Endothelial cell of umbilical vein (primary cell): ENCODE data around the gene ZNF280D. TPM values are rescaled to one million over a fixed set of nuclear protein-coding genes. Genes with fewer than 3 reads are reported as not detected.
"Not testable (repeated sequence)": the region's sequence is repeated elsewhere in the genome, so short reads cannot be mapped to it uniquely, and the experiment has no call there.

Experiments used
- BruUV-seq: library from RNA; stranded (reverse); fragments of 400-500 nt; replicated peaks from 2 replicates; lab custom pipeline; 2021; lab: Mats Ljungman, UMichigan
- CTCF ChIA-PET: fragments of 300-600, 350-600 bp; sonication (Branson Sonifier 250); formaldehyde crosslinking; loops from one replicate; lab custom pipeline; 2021; ENCODE audit warnings: antibody characterized with exemption, inconsistent platforms; lab: Charles Lee
- POLR2A ChIA-PET: fragments of 300-600, 350-600 bp; sonication (Branson Sonifier 250); formaldehyde crosslinking; loops from one replicate; lab custom pipeline; 2021; ENCODE audit warnings: antibody characterized with exemption, inconsistent platforms; lab: Charles Lee
- DNase-seq: peaks from one replicate; pipeline ENCODE4 v3.0.0-alpha.2; 2011; ENCODE audit warnings: low read depth, low spot score
- FAIRE-seq: peaks from 2 replicates; lab custom pipeline; 2011; peaks lifted over from hg19 to GRCh38; lab: Jason Lieb, UNC
- H2AFZ ChIP-seq: 2 replicates; pipeline ENCODE4 v1.6.0; 2012; ENCODE audit warnings: low read depth, low read length, control low read depth, inconsistent platforms
- H3K27ac ChIP-seq: 2 replicates; pipeline ENCODE4 v1.5.1; 2011; ENCODE audit warnings: low read depth, mild to moderate bottlenecking, control low read depth, low read length, moderate library complexity; ENCODE audit not compliant: insufficient read depth
- H3K27me3 ChIP-seq, 2 experiments: 2 replicates each; pipeline versions ENCODE4 v1.6.0 to v1.6.1; 2011; ENCODE audit warnings: low read length in 2 of 2, mixed read lengths in 1 of 2; ENCODE audit not compliant: control insufficient read depth in 2 of 2, insufficient read depth in 2 of 2
- H3K36me3 ChIP-seq, 2 experiments: 2 replicates in 1 of 2; 3 replicates in 1 of 2; pipeline ENCODE4 v1.5.1; 2011; ENCODE audit warnings: low read length in 2 of 2, mild to moderate bottlenecking in 1 of 2, moderate library complexity in 1 of 2; ENCODE audit not compliant: control insufficient read depth in 2 of 2, insufficient read depth in 2 of 2; ENCODE audit errors: extremely low read depth in 1 of 2
- H3K4me1 ChIP-seq: 3 replicates; pipeline ENCODE4 v1.5.1; 2011; ENCODE audit warnings: mild to moderate bottlenecking, low read length; ENCODE audit not compliant: control insufficient read depth, insufficient read depth; ENCODE audit errors: extremely low read depth
- H3K4me2 ChIP-seq: 2 replicates; pipeline ENCODE4 v1.6.1; 2011; ENCODE audit warnings: low read length, control low read depth, mixed read lengths; ENCODE audit not compliant: insufficient read depth
- H3K4me3 ChIP-seq, 3 experiments: fragments of 200-600 bp in 1 of 3; sonication (generic), shearing (Covaris generic) in 1 of 3; replicated peaks in 1 of 3; 2 replicates each; pipeline ENCODE4 v1.5.1; 2011 to 2016; ENCODE audit warnings: control low read depth in 3 of 3, low read length in 3 of 3, mild to moderate bottlenecking in 2 of 3, inconsistent platforms in 1 of 3, low read depth in 1 of 3, moderate library complexity in 1 of 3; ENCODE audit not compliant: insufficient read depth in 1 of 3
- H3K79me2 ChIP-seq: 2 replicates; pipeline ENCODE4 v1.6.0; 2012; ENCODE audit warnings: low read length, inconsistent platforms; ENCODE audit not compliant: control insufficient read depth, insufficient read depth
- H3K9ac ChIP-seq: replicated peaks from 2 replicates; pipeline ENCODE3; 2011; ENCODE audit warnings: low read length, control low read depth; ENCODE audit not compliant: insufficient read depth; ENCODE audit errors: extremely low read depth
- H3K9me1 ChIP-seq: replicated peaks from 3 replicates; pipeline ENCODE4 v1.6.0; 2011; ENCODE audit warnings: mild to moderate bottlenecking, low read length; ENCODE audit not compliant: control insufficient read depth, insufficient read depth; ENCODE audit errors: extremely low read depth
- H3K9me3 ChIP-seq: replicated peaks from 2 replicates; pipeline ENCODE4 v1.5.1; 2012; ENCODE audit warnings: low read length, inconsistent platforms; ENCODE audit not compliant: control insufficient read depth, insufficient read depth
- H4K20me1 ChIP-seq: replicated peaks from 2 replicates; pipeline ENCODE3; 2011; ENCODE audit warnings: mild to moderate bottlenecking, low read length; ENCODE audit not compliant: control insufficient read depth, insufficient read depth; ENCODE audit errors: extremely low read depth
- dilution Hi-C: fragments of 300-500 bp; cut with MboI; formaldehyde crosslinking; loops from one replicate; pipeline ENCODE4 v1.15.0; 2019; ENCODE audit warnings: low sequenced_read_pairs; ENCODE audit not compliant: extremely low pct_ligation_motif_present
- intact Hi-C: fragments of 100-400 bp; cut with micrococcal nuclease; formaldehyde crosslinking; loops from one replicate; pipeline ENCODE4 v1.10.0; 2022
- polyA plus RNA-seq, 4 experiments: library from polyadenylated mRNA; depleted of rRNA in 3 of 4; stranded (reverse) in 3 of 4; unstranded in 1 of 4; fragments of >200 nt; gene quantifications; 2 replicates each; pipeline versions ENCODE4 v1.2.1 to v1.2.3, GENCODE V29; 2011 to 2012; ENCODE audit warnings: missing spikeins in 1 of 4
- total RNA-seq: library from RNA; stranded (reverse); gene quantifications from 2 replicates; pipeline ENCODE4 v1.2.3, GENCODE V29; 2021

Gene ZNF280D
- total and polyA plus RNA-seq, 2 donors (not counting 3 experiments of a cell fraction or from before 2014, with no cell fraction given) = 9.6 to 42.1 TPM

- H3K27ac ChIP-seq, POLR2A ChIA-PET, H3K9me1 ChIP-seq, H3K4me3 ChIP-seq, FAIRE-seq, H3K4me2 ChIP-seq, H3K4me1 ChIP-seq, H4K20me1 ChIP-seq, dilution Hi-C loops, BruUV-seq, H3K36me3 ChIP-seq, H3K9me3 ChIP-seq, H2AFZ ChIP-seq, DNase-seq, H3K9ac ChIP-seq, intact Hi-C loops, H3K27me3 ChIP-seq, H3K79me2 ChIP-seq: not testable (repeated sequence)
- CTCF ChIA-PET = interaction anchor here (1.2 kb wide), 1 partner anchor 13 kb away, joined by 3 read pairs; no protein-coding TSS in a partner anchor
Measured at GRCh38 chr15:56780102-56780725, 46.9 kb upstream of the ZNF280D start.

GRCh38 chr15:56779449-56779848 lies 46.1 kb upstream of the ZNF280D start:
- POLR2A ChIA-PET, BruUV-seq, H3K9me3 ChIP-seq, intact Hi-C loops, H3K79me2 ChIP-seq, dilution Hi-C loops, FAIRE-seq, H3K27me3 ChIP-seq, DNase-seq, H3K36me3 ChIP-seq, H2AFZ ChIP-seq, H3K4me2 ChIP-seq, H3K27ac ChIP-seq, H4K20me1 ChIP-seq, H3K4me3 ChIP-seq, H3K4me1 ChIP-seq, CTCF ChIA-PET, H3K9me1 ChIP-seq, H3K9ac ChIP-seq: not testable (repeated sequence)
